ENCODE measurements around the gene CREB5.

Gene CREB5

GRCh38 chr7:28502408-28502807 is 90.1 kb downstream of the CREB5 start:
- TF ChIP-seq CTCF (conservative IDR thresholded peaks at IDR 0.05): no peak
- no peak overlapping the region for H3K27ac ChIP-seq

GRCh38 chr7:28503396-28503795 is 91.1 kb downstream of the CREB5 start:
- TF ChIP-seq CTCF (conservative IDR thresholded peaks at IDR 0.05): no peak
- no peak overlapping the region for H3K27ac ChIP-seq

- no peak overlapping the region for H3K27ac ChIP-seq
- TF ChIP-seq CTCF (conservative IDR thresholded peaks at IDR 0.05): no peak
These were observed 92.7 kb downstream of the CREB5 start for GRCh38 chr7:28505014-28505413.

- H3K27ac ChIP-seq: no peak overlapping the region
- TF ChIP-seq CTCF (conservative IDR thresholded peaks at IDR 0.05): no peak
These were observed 93.5 kb downstream of the CREB5 start for GRCh38 chr7:28505867-28506266.

GRCh38 chr7:28507525-28508282 is 95.4 kb downstream of the CREB5 start:
- no peak overlapping the region for H3K27ac ChIP-seq
- TF ChIP-seq CTCF (conservative IDR thresholded peaks at IDR 0.05): no peak

GRCh38 chr7:28509251-28510025 is 97.1 kb downstream of the CREB5 start:
- H3K27ac ChIP-seq: no peak overlapping the region
- no peak for TF ChIP-seq CTCF (conservative IDR thresholded peaks at IDR 0.05)

- no peak overlapping the region for H3K27ac ChIP-seq
These were observed 97.7 kb downstream of the CREB5 start for GRCh38 chr7:28510026-28510369.

More at GRCh38 chr7:28510026-28510369, 97.7 kb downstream of the CREB5 start:
- no peak for TF ChIP-seq CTCF (conservative IDR thresholded peaks at IDR 0.05)

Data from VCaP (cell line).